SK-N-MC (cell line): ENCODE results near the gene EBP.

Source experiments
- DNase-seq: peaks from one replicate; pipeline ENCODE4 v3.0.0-alpha.2; 2011; ENCODE audit warnings: low read depth, low spot score
- H3K27ac ChIP-seq: fragments of 200-600 bp; sonication (generic); 2 replicates; pipeline ENCODE4 v1.5.1; 2016; ENCODE audit warnings: mixed run types
- H3K36me3 ChIP-seq: fragments of 200-600 bp; sonication (generic); 2 replicates; pipeline ENCODE4 v1.6.1; 2017; ENCODE audit warnings: antibody characterized with exemption, low read length, mixed read lengths; ENCODE audit not compliant: insufficient read depth
- H3K4me3 ChIP-seq: fragments of 200-600 bp; sonication (generic); 2 replicates; pipeline ENCODE4 v1.5.1; 2016
- H3K9ac ChIP-seq: fragments of 200-600 bp; sonication (generic); 2 replicates; pipeline ENCODE4 v1.8.0; 2017; ENCODE audit warnings: mixed run types, mixed read lengths; ENCODE audit not compliant: insufficient read length
- H3K9me3 ChIP-seq: fragments of 200-600 bp; sonication (generic); 2 replicates; pipeline ENCODE4 v1.6.1; 2017; ENCODE audit warnings: low read depth, mild to moderate bottlenecking, antibody characterized with exemption, low read length, moderate library complexity, mixed read lengths
- EZH2 ChIP-seq: fragments of 200-600 bp; sonication (generic); IDR thresholded peaks from one replicate; pipeline ENCODE4 v1.6.1; 2017; ENCODE audit warnings: antibody characterized with exemption
- FOXP2 ChIP-seq: optimal IDR thresholded peaks from 2 replicates; pipeline ENCODE3; 2011; ENCODE audit warnings: mild to moderate bottlenecking, moderate library complexity; ENCODE audit not compliant: insufficient read depth; ENCODE audit errors: extremely low read length, control extremely low read depth
- POLR2AphosphoS5 ChIP-seq: IDR thresholded peaks from 2 replicates; pipeline ENCODE4 v1.6.1; 2012; ENCODE audit warnings: mild to moderate bottlenecking, low read depth, low read length, borderline replicate concordance

Gene EBP

DNA sequence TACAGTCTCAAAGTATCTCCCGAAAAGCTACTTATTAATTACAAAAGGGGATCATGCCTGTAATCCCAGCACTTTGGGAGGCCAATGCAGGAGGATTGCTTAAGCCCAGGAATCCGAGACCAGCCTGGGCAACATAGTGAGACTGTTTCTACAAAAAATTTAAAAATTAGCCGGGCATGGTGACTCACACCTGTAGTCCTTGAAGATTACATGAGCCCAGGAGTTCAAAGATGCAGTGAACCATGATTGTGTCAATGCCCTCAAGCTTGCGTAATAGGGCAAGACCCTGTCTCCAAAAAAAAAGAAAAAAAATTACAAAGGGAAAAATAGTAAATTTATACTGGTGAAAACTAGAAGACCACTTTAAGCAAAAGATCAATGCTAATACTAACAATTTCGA, 16.1 kb upstream of the EBP start:
- Histone ChIP-seq H3K4me3 (no peak overlapping the region), H3K9me3 (no peaks in the 10 kb centered on the region), H3K36me3 (no peaks in the 10 kb centered on the region), H3K27ac (no peak overlapping the region), H3K9ac (no peak overlapping the region)
- no peak for TF ChIP-seq FOXP2
- no peak for DNase-seq

DNA sequence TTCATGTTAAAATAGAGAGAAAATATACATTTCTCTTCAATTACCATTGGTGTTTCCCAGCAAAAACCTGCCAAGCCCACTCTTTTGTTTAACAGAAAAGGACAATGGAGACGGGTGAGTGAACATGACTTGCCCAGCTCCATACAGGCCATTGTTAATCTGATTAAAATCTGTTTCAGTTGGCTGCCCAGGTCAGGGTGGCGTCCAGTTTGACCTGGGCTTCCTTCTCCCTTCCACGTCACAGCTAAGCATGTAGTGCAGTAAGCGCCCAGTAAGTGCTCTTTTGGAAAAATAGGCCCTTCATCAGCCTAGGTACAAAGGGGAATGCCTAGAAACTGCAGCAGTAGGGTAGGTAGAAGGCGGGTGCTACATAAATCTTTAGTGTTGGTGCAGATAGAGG, 14.4 kb upstream of the EBP start:
- TF ChIP-seq EZH2 = no peak
- no peak for TF ChIP-seq FOXP2
- no peak for TF ChIP-seq POLR2AphosphoS5
- H3K36me3 ChIP-seq = no peaks in the 10 kb centered on the region
- H3K27ac ChIP-seq = no peak overlapping the region
- DNase-seq = no peak
- H3K9me3 ChIP-seq = no peaks in the 10 kb centered on the region
- H3K4me3 ChIP-seq = no peak overlapping the region
- H3K9ac ChIP-seq = no peak overlapping the region

- no peak within 1 kb of the TSS for H3K27ac ChIP-seq
- TF ChIP-seq POLR2AphosphoS5 (peak; percentile 72), EZH2 (no peak), FOXP2 (no peak)
- H3K9me3 ChIP-seq = no peaks in the 10 kb centered on the region
- H3K4me3 ChIP-seq = peak within 1 kb of the TSS; percentile 84
- DNase-seq = no peak
- no peaks in the 10 kb centered on the region for H3K36me3 ChIP-seq
- H3K9ac ChIP-seq = peak within 1 kb of the TSS; percentile 65
These were observed 13.0 kb upstream of the EBP start, which contains the start of gene PORCN for GRCh38 chrX:48508400-48509244. Gene PORCN (plus strand): TSS chrX:48508992. CDS start chrX:48509821, 829 bp downstream.

DNA sequence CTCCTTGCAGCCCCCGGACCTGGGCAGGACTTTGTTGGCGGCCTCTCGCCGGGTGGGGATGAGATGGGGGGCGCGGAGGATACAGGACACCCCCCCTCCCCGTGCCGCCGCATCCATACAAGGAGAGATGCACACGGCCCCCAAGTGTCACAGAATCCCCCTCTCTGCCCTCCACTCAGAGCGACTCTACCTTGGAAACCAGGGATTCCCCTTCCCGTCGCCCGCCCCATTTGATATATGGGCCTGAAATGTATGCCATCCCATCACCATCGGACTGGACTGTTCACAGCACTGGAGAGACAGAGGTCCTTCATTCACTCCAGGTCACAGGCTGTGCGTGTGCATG, 12.4 kb upstream of the EBP start:
- H3K9ac ChIP-seq = peak overlapping the region; percentile 59

GRCh38 chrX:48509619-48510018, 12.0 kb upstream of the EBP start:
- H3K9ac ChIP-seq = no peak overlapping the region
- no peak overlapping the region for H3K27ac ChIP-seq
- no peaks in the 10 kb centered on the region for H3K36me3 ChIP-seq
- DNase-seq = no peak
- H3K9me3 ChIP-seq = no peaks in the 10 kb centered on the region
- H3K4me3 ChIP-seq = peak overlapping the region; percentile 84
- no peak for TF ChIP-seq FOXP2
- TF ChIP-seq POLR2AphosphoS5 = no peak
- TF ChIP-seq EZH2 = no peak

More for the DNA sequence above, 12.4 kb upstream of the EBP start:
- Histone ChIP-seq H3K36me3 (no peaks in the 10 kb centered on the region), H3K27ac (no peak overlapping the region), H3K4me3 (peak overlapping the region; percentile 84), H3K9me3 (no peaks in the 10 kb centered on the region)
- no peak for DNase-seq
- TF ChIP-seq EZH2 = no peak
- TF ChIP-seq POLR2AphosphoS5 = no peak
- TF ChIP-seq FOXP2 = no peak

GRCh38 chrX:48511560-48511959, 10.0 kb upstream of the EBP start:
- Histone ChIP-seq H3K27ac (no peak overlapping the region), H3K4me3 (no peak overlapping the region), H3K9me3 (no peaks in the 10 kb centered on the region), H3K36me3 (no peaks in the 10 kb centered on the region), H3K9ac (no peak overlapping the region)
- TF ChIP-seq EZH2 = no peak
- TF ChIP-seq POLR2AphosphoS5 = no peak
- no peak for TF ChIP-seq FOXP2
- no peak for DNase-seq

DNA sequence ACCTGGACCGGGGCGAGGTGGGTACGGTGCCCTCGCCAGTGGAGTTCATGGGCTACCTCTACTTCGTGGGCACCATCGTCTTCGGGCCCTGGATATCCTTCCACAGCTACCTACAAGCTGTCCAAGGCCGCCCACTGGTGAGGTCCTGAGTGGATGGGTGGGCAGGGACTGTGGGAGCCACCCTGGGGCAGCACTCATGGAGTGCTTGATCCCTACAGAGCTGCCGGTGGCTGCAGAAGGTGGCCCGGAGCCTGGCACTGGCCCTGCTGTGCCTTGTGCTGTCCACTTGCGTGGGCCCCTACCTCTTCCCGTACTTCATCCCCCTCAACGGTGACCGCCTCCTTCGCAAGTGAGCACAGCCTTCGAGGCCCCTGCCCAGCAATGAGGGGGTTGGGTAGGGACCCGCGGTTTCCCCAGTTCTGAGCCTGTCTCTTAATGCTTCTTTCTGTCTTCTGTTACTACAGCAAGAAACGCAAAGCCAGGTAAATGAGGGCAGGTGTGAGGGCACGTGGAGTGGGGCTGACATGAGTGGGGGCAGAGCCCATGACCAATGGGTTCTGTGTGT, 9.2 kb upstream of the EBP start:
- no peak overlapping the region for H3K4me3 ChIP-seq
- H3K9ac ChIP-seq = no peak overlapping the region
- no peaks in the 10 kb centered on the region for H3K9me3 ChIP-seq
- H3K27ac ChIP-seq = no peak overlapping the region
- DNase-seq = no peak
- TF ChIP-seq POLR2AphosphoS5 (no peak), EZH2 (no peak), FOXP2 (no peak)
- H3K36me3 ChIP-seq = no peaks in the 10 kb centered on the region

DNA sequence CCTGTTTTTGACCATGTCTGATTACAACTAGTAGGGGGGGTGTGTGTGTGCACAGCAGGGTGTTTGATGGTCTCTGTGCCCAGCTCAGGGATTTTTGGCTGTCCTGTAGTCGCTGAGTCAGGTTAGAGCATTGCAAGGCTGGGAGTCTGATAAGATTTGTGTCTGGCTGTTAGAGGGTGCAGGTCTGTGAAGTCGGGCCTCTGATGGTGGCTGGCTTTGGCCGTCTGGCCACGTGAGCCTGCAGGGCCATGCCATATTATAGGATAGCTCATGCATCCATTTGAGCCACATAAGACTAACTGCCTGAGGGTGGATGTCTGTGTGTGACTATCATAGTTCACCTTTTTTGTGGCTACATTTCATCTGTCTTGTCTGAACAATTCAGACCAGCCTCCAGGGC, 7.9 kb upstream of the EBP start:
- Histone ChIP-seq H3K9ac (no peak overlapping the region), H3K27ac (no peak overlapping the region), H3K36me3 (no peaks in the 10 kb centered on the region), H3K4me3 (no peak overlapping the region), H3K9me3 (no peaks in the 10 kb centered on the region)
- no peak for TF ChIP-seq EZH2
- TF ChIP-seq FOXP2 = no peak
- no peak for TF ChIP-seq POLR2AphosphoS5
- DNase-seq = no peak
